ENCODE data around the gene CDSN.

- TF ChIP-seq CTCF (conservative IDR thresholded peaks at IDR 0.05; ENCODE audit: low read length) (no peak), EZH2phosphoT487 (IDR thresholded peaks at IDR 0.05; ENCODE audit: borderline replicate concordance) (no peak)
These were observed 20.4 kb upstream of the CDSN start for GRCh38 chr6:31140643-31141042.

Data from Loucy (cell line).